Neural crest cell (in vitro differentiated cells): ENCODE measurements around the gene SLC25A20. TPM values are rescaled to one million over a fixed set of nuclear protein-coding genes. Genes with fewer than 3 reads are reported as not detected.

Experiments
- DNase-seq: peaks from one replicate; pipeline ENCODE4 v3.0.0; 2021; ENCODE audit warnings: low read depth, mixed read lengths, low spot score
- H3K27ac Mint-ChIP-seq: one replicate; pipeline ENCODE4 v1.8.0; 2021; ENCODE audit warnings: mild to moderate bottlenecking, mixed read lengths; ENCODE audit not compliant: unreplicated experiment
- H3K27me3 Mint-ChIP-seq: 2 replicates; pipeline ENCODE4 v1.8.0; 2021; ENCODE audit warnings: low read depth, mild to moderate bottlenecking, mixed read lengths
- H3K36me3 Mint-ChIP-seq: 2 replicates; pipeline ENCODE4 v1.8.0; 2021; ENCODE audit warnings: low read depth, mild to moderate bottlenecking, mixed read lengths
- H3K4me1 Mint-ChIP-seq: 2 replicates; pipeline ENCODE4 v1.8.0; 2021; ENCODE audit warnings: mixed read lengths
- H3K4me3 Mint-ChIP-seq: one replicate; pipeline ENCODE4 v1.8.0; 2021; ENCODE audit warnings: mild to moderate bottlenecking, mixed read lengths
- H3K9me3 Mint-ChIP-seq: 2 replicates; pipeline ENCODE4 v1.8.0; 2021; ENCODE audit warnings: mixed read lengths
- CTCF ChIP-seq: fragments of 200-600 bp; sonication (generic); conservative IDR thresholded peaks from 2 replicates; pipeline ENCODE4 v1.5.0; 2021; ENCODE audit warnings: antibody characterized with exemption, mild to moderate bottlenecking
- total RNA-seq: library from RNA; stranded (reverse); gene quantifications from 2 replicates; pipeline ENCODE4 v1.2.1, GENCODE V29; 2021

The SLC25A20 gene
- total RNA-seq, 1 donor from 2014 or later: 5.7 TPM

DNA sequence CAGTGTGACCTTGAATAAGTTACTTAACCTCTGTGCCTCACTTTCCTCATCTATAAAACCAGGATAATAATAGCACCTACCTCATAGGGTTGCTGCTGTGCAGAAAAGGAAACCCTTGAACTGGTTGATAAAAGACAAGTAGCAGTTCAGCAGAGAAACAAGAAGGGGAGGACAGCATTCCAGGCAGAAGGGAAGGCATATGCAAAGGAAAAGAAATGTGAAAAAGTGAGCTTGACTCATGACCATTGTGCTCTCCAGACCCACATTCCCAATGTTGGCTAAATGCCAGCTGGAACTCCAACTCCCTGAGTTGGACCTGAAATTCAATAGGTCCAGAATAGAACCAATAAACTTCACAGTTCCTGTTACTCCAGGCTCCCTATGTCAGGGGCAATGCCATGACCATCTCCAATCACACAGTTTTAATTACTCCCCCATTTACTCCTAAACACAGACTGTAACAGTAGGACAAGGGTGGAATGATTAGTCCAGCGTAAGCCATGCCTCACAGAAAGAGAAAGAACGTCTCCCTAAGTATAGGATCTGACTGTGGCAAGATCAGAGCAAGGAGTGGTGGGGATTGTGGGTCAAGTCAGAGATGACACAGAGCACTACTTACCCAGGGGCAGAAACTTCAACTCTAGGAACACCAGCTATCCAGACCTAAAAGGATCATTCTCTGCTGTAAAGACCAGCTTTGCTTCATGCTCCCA is 77.9 kb downstream of the SLC25A20 start:
- no peaks in the 10 kb centered on the region for H3K36me3 Mint-ChIP-seq
- no peak overlapping the region for H3K27ac Mint-ChIP-seq
- no peak overlapping the region for H3K4me3 Mint-ChIP-seq
- H3K9me3 Mint-ChIP-seq: no peaks in the 10 kb centered on the region
- no peak for TF ChIP-seq CTCF
- no peak for DNase-seq
- H3K27me3 Mint-ChIP-seq: no peaks in the 10 kb centered on the region
- H3K4me1 Mint-ChIP-seq: no peaks in the 10 kb centered on the region

DNA sequence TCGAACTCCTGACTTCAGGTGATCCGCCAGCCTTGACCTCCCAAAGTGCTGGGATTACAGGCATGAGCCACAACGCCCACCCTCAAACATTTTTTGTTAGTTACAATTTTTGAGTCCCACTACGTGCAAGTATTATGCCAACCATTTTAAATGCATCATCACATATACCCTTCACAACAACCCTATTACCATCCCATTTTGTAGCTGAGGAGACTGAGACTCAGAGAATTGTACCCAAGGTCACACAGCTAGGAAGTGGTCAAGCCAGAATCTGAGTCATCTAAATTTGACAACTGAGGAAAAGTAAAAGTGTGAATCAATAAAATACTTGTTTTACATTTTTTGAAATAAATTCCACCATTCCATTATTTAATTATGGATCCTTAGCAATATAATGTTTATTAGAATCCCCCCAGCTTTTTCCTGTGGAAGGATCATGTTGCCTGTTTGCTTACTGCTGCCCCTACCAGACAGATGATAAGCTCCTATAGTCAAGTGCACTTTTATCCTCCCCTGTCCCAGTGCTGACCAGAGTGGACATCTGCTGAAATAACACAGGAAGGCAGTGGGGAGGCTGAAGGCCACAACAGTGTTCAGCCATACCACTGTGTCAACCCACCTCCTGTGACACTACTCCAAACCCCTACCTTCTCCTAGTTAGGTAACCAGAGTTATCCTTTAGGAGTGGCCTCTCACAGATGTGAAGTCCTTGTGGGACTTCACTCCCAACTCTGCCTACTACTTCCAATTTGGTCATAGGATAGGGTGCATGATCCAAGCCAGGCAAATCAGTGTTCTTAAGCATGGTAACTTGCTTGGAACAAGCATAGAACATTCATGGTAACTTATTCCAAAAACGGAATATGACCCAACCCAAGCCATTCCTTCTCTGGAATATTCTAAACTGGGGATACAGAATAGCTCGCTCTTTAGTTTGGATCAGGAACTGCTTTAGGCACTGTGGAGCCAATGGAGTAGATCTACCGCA is 79.2 kb downstream of the SLC25A20 start:
- no peak for DNase-seq
- H3K4me1 Mint-ChIP-seq: no peaks in the 10 kb centered on the region
- no peak overlapping the region for H3K4me3 Mint-ChIP-seq
- H3K27me3 Mint-ChIP-seq: no peaks in the 10 kb centered on the region
- H3K9me3 Mint-ChIP-seq: no peaks in the 10 kb centered on the region
- H3K36me3 Mint-ChIP-seq: no peaks in the 10 kb centered on the region
- no peak for TF ChIP-seq CTCF
- no peak overlapping the region for H3K27ac Mint-ChIP-seq

- H3K27me3 Mint-ChIP-seq: no peaks in the 10 kb centered on the region
- H3K36me3 Mint-ChIP-seq: no peaks in the 10 kb centered on the region
- H3K4me3 Mint-ChIP-seq: no peak overlapping the region
- no peaks in the 10 kb centered on the region for H3K9me3 Mint-ChIP-seq
- H3K27ac Mint-ChIP-seq: no peak overlapping the region
- no peak for TF ChIP-seq CTCF
- peaks cover 12% of the 10 kb centered on the region for H3K4me1 Mint-ChIP-seq
- DNase-seq: no peak
These were observed 87.2 kb downstream of the SLC25A20 start for GRCh38 chr3:48811524-48811923.

Other genes with a start within 250 kb of the SLC25A20 start
- gene CELSR3, start 236.0 kb downstream of the SLC25A20 start, total RNA-seq: 26.5 and 27.2 TPM in 2 replicates
- gene NCKIPSD, start 213.0 kb downstream of the SLC25A20 start, total RNA-seq: 25.3 and 30.2 TPM in 2 replicates
- gene IP6K2, start 181.7 kb downstream of the SLC25A20 start, total RNA-seq: 139 and 143 TPM in 2 replicates
- 47.6 and 49.6 TPM in 2 replicates for gene PRKAR2A, start 51.0 kb downstream of the SLC25A20 start, total RNA-seq
- gene ARIH2, start 20.0 kb upstream of the SLC25A20 start, total RNA-seq: 91.7 and 101 TPM in 2 replicates
- gene P4HTM, start 91.4 kb upstream of the SLC25A20 start, total RNA-seq: 29.1 and 31.4 TPM in 2 replicates
- gene WDR6, start 108.5 kb upstream of the SLC25A20 start, total RNA-seq: 284 and 294 TPM in 2 replicates
- 28.2 and 28.7 TPM in 2 replicates for gene DALRD3, start 119.7 kb upstream of the SLC25A20 start, total RNA-seq
- 69.5 and 70.9 TPM in 2 replicates for gene NDUFAF3, start 123.2 kb upstream of the SLC25A20 start, total RNA-seq
- 259 and 261 TPM in 2 replicates for gene IMPDH2, start 130.5 kb upstream of the SLC25A20 start, total RNA-seq
- gene QRICH1, start 195.2 kb upstream of the SLC25A20 start, total RNA-seq: 153 and 158 TPM in 2 replicates
- gene QARS1, start 205.9 kb upstream of the SLC25A20 start, total RNA-seq: 348 and 382 TPM in 2 replicates
- 71.8 and 72.6 TPM in 2 replicates for gene USP19, start 221.9 kb upstream of the SLC25A20 start, total RNA-seq
- 108 and 120 TPM in 2 replicates for gene LAMB2, start 234.2 kb upstream of the SLC25A20 start, total RNA-seq